ENCODE results near the gene ZNF408.

DNA sequence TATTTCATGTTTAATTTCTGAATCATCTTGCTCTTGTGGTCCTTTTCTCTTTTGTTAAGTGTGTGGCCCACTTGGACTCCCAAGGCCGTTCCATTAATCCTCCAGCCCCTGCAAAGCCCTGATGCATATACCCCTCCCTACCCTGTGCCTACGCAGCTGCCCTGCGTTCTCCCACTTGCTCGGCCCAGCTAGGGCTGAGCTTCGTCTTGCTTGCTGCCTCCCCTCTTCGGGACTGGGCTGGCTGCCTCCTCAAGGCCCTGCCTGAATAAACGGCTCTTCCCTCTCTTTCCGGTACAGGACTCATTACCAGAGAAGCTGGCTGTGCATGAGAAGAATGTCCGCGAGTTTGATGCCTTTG, 28.9 kb upstream of the ZNF408 start:
- TF ChIP-seq CTCF (IDR thresholded peaks at IDR 0.05; ENCODE audit: low read length), result no peak
- no peak for TF ChIP-seq EZH2 (IDR thresholded peaks at IDR 0.05; ENCODE audit: borderline replicate concordance, low read length)
